ENCODE measurements around the gene CUEDC1. TPM values are rescaled to one million over a fixed set of nuclear protein-coding genes. Genes with fewer than 3 reads are reported as not detected.

Gene CUEDC1
- total and polyA plus RNA-seq, 9 of the 15 experiments (the other 6 are each of a cell fraction or from before 2014, with no cell fraction given), result 0.20 to 4.1 (median 1.6) TPM; not detected in 1

DNA sequence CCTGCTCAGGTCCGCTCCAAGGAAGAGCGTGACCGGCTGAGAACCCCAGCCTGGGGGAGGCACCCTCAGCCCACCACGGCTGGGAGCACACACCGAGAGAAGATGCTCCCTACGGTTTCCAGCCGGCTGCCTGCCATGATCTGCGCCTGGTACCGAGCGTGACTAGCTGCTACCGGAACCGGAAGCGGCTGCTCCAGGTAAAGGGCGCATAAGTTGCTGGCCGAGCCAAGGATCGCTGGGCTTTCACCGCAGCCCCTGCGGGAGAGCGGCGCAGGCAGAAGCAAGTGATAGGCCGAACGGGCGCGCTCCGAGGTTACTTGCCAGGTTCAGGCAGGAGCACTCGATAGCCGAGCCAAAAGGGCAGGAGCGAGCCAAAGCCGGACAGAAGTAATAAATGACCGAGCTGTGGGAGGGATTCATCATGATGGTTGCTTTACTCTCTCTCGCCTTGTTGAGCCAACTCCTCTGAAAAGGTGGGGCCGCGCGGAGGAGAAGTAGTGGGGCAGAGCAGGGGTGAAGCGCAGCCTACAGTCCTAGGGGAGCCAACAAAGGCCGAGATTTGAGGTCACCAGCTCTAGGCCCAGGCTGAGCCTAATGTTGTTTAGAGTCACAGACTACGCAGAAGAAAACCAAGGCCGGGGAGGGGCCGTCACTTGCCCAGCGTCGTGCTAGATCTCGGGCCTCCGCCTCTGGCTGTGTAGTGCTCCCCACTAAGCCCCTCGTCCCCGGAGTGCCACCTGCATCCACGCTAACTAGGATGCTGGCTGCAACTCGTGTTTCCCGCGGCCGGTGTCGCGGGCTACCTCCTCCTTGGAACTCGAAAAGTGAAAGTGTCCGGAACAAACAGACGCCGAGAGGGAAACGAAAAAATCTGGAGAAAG is 105.1 kb downstream of the CUEDC1 start, which contains the start of gene MRPS23 (continued):
- TF ChIP-seq TAF9B (IDR thresholded peaks at IDR 0.05; ENCODE audit: partially characterized antibody), result peak; percentile 66
- peak in 2 of 3 experiments; percentile 15 to 76; a peak in 3 of 6 replicates for TF ChIP-seq ZBTB11 (CRISPR knock-in tag; IDR thresholded peaks at IDR 0.05)
- peak in 1 of 2 experiments; percentile 94; a peak in 2 of 4 replicates for TF ChIP-seq ZNF639 (CRISPR knock-in tag; conservative IDR thresholded peaks at IDR 0.05 in 1 of 2, IDR thresholded peaks at IDR 0.05 in 1 of 2)
- TF ChIP-seq DLX4 (CRISPR knock-in tag; IDR thresholded peaks at IDR 0.05), result no peak
- TF ChIP-seq, protein P1, sequence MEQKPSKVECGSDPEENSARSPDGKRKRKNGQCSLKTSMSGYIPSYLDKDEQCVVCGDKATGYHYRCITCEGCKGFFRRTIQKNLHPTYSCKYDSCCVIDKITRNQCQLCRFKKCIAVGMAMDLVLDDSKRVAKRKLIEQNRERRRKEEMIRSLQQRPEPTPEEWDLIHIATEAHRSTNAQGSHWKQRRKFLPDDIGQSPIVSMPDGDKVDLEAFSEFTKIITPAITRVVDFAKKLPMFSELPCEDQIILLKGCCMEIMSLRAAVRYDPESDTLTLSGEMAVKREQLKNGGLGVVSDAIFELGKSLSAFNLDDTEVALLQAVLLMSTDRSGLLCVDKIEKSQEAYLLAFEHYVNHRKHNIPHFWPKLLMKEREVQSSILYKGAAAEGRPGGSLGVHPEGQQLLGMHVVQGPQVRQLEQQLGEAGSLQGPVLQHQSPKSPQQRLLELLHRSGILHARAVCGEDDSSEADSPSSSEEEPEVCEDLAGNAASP (IDR thresholded peaks at IDR 0.05), result no peak
- TF ChIP-seq NR1H2 (CRISPR knock-in tag; IDR thresholded peaks at IDR 0.05), result no peak
- no peak for TF ChIP-seq ZNF311 (CRISPR knock-in tag; IDR thresholded peaks at IDR 0.05)
- TF ChIP-seq CAMTA2 (CRISPR knock-in tag; conservative IDR thresholded peaks at IDR 0.05), result no peak
- no peak for TF ChIP-seq POLR2AphosphoS2 (IDR thresholded peaks at IDR 0.05; ENCODE audit: low read length)
- peak; percentile 46; the same call in 1 of the 2 replicates for TF ChIP-seq SMARCA4 (IDR thresholded peaks at IDR 0.05)
- TF ChIP-seq SMARCA5 (IDR thresholded peaks at IDR 0.05), result no peak
- TF ChIP-seq LARP7 (IDR thresholded peaks at IDR 0.05), result no peak
- TF ChIP-seq SRF (CRISPR knock-in tag; IDR thresholded peaks at IDR 0.05), result 0 out of 4 replicates have a peak, but pooled peaks of 1 of the 2 experiments have one; percentile 57
- peak; percentile 43; the same call in 1 of the 2 replicates for TF ChIP-seq NFRKB (IDR thresholded peaks at IDR 0.05; ENCODE audit: low read depth)
- no peak for TF ChIP-seq HNRNPL (IDR thresholded peaks at IDR 0.05; ENCODE audit: low read depth, low read length)
- TF ChIP-seq, protein P2, sequence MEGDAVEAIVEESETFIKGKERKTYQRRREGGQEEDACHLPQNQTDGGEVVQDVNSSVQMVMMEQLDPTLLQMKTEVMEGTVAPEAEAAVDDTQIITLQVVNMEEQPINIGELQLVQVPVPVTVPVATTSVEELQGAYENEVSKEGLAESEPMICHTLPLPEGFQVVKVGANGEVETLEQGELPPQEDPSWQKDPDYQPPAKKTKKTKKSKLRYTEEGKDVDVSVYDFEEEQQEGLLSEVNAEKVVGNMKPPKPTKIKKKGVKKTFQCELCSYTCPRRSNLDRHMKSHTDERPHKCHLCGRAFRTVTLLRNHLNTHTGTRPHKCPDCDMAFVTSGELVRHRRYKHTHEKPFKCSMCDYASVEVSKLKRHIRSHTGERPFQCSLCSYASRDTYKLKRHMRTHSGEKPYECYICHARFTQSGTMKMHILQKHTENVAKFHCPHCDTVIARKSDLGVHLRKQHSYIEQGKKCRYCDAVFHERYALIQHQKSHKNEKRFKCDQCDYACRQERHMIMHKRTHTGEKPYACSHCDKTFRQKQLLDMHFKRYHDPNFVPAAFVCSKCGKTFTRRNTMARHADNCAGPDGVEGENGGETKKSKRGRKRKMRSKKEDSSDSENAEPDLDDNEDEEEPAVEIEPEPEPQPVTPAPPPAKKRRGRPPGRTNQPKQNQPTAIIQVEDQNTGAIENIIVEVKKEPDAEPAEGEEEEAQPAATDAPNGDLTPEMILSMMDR (IDR thresholded peaks at IDR 0.05 in 2 of 3, conservative IDR thresholded peaks at IDR 0.05 in 1 of 3; ENCODE audit: insufficient read depth in 2 of 3, low read depth in 1 of 3, low read length in 3 of 3), result peak in 1 of 3 experiments; percentile 21; a peak in 1 of 6 replicates
- TF ChIP-seq SRSF3 (IDR thresholded peaks at IDR 0.05; ENCODE audit: insufficient read depth, low read length), result no peak
- TF ChIP-seq RFX7 (CRISPR knock-in tag; IDR thresholded peaks at IDR 0.05), result no peak
